Nephron (organoid): Measurements from ENCODE around the gene COL15A1.

Source experiments
- H3K27ac Mint-ChIP-seq, 3 experiments: 2 replicates each; pipeline ENCODE4 v1.8.0; 2020; ENCODE audit warnings: mixed read lengths in 3 of 3, mild to moderate bottlenecking in 2 of 3, moderate library complexity in 1 of 3
- H3K27me3 Mint-ChIP-seq: 2 replicates; pipeline ENCODE4 v1.8.0; 2021; ENCODE audit warnings: low read depth, mild to moderate bottlenecking, moderate library complexity, mixed read lengths
- H3K36me3 Mint-ChIP-seq: 2 replicates; pipeline ENCODE4 v1.8.0; 2020; ENCODE audit warnings: low read depth, mixed read lengths
- H3K4me1 Mint-ChIP-seq: 2 replicates; pipeline ENCODE4 v1.8.0; 2020; ENCODE audit warnings: mixed read lengths
- H3K4me3 Mint-ChIP-seq, 3 experiments: 2 replicates each; pipeline ENCODE4 v1.8.0; 2020; ENCODE audit warnings: mild to moderate bottlenecking in 3 of 3, mixed read lengths in 3 of 3, moderate library complexity in 2 of 3
- H3K9me3 Mint-ChIP-seq: 2 replicates; pipeline ENCODE4 v1.8.0; 2020; ENCODE audit warnings: mixed read lengths
- TF ChIP-seq, protein P1 (sequence below), 3 experiments: fragments of 200-600 bp; sonication (generic); IDR thresholded peaks; one replicate each; pipeline ENCODE4 v1.5.0; 2021; ENCODE audit warnings: antibody characterized with exemption in 3 of 3; ENCODE audit not compliant: unreplicated experiment in 3 of 3

Gene COL15A1

DNA sequence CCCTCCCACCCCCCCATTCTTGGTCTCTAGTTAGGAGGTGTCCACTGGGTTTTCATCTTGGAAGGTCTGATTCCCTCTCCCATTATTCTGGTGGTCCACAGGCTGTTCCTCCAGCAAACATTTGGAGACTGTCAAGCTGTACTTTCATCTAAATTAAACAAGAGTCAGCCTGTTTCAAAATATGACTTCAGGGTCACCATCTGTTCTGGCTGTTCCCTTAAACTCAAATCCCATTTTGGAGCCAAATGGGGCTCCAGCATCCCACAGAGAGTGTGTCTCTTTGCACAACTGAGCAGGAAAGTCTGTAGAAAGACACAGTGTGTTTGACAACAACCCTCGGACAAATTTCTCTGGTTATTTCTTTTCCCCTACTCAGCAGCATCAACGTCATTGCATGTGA lies 20.5 kb downstream of the COL15A1 start:
- H3K36me3 Mint-ChIP-seq, result no peaks in the 10 kb centered on the region
- H3K27me3 Mint-ChIP-seq, result no peaks in the 10 kb centered on the region
- TF ChIP-seq, protein P1, sequence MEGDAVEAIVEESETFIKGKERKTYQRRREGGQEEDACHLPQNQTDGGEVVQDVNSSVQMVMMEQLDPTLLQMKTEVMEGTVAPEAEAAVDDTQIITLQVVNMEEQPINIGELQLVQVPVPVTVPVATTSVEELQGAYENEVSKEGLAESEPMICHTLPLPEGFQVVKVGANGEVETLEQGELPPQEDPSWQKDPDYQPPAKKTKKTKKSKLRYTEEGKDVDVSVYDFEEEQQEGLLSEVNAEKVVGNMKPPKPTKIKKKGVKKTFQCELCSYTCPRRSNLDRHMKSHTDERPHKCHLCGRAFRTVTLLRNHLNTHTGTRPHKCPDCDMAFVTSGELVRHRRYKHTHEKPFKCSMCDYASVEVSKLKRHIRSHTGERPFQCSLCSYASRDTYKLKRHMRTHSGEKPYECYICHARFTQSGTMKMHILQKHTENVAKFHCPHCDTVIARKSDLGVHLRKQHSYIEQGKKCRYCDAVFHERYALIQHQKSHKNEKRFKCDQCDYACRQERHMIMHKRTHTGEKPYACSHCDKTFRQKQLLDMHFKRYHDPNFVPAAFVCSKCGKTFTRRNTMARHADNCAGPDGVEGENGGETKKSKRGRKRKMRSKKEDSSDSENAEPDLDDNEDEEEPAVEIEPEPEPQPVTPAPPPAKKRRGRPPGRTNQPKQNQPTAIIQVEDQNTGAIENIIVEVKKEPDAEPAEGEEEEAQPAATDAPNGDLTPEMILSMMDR (IDR thresholded peaks at IDR 0.05; ENCODE audit: unreplicated experiment in 3 of 3), result no peak
- H3K4me1 Mint-ChIP-seq, result peaks cover 49% of the 10 kb centered on the region
- peak overlapping the region in 1 of 3 experiments; percentile 65 for H3K27ac Mint-ChIP-seq
- peaks cover 4% of the 10 kb centered on the region for H3K9me3 Mint-ChIP-seq
- no peak overlapping the region for H3K4me3 Mint-ChIP-seq

DNA sequence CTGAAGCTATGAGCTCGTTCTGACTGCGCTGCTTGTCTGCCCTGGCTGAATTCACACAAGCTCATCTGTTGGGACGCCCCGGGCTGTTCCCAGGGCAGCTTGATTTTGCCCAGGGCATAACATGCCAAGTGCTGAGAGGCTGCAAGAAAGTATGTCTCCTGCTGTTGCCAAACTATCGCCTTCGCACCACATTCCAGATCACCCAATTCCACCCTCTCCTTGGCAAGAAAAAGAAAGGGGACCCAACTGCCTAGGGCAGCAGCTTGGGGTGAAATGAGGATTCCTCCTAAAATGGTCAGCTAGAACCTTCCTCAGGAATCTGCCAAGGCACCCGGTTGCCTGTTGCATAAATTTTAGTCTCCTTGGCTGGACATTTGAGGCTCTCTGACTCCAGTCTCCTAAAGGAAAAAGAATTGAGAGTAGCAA lies 21.2 kb downstream of the COL15A1 start:
- H3K36me3 Mint-ChIP-seq, result no peaks in the 10 kb centered on the region
- no peak overlapping the region for H3K27ac Mint-ChIP-seq
- TF ChIP-seq, protein P1 (IDR thresholded peaks at IDR 0.05; ENCODE audit: unreplicated experiment in 3 of 3), result no peak
- no peaks in the 10 kb centered on the region for H3K27me3 Mint-ChIP-seq
- H3K4me3 Mint-ChIP-seq, result no peak overlapping the region
- H3K9me3 Mint-ChIP-seq, result peaks cover 4% of the 10 kb centered on the region
- H3K4me1 Mint-ChIP-seq, result peaks cover 42% of the 10 kb centered on the region

DNA sequence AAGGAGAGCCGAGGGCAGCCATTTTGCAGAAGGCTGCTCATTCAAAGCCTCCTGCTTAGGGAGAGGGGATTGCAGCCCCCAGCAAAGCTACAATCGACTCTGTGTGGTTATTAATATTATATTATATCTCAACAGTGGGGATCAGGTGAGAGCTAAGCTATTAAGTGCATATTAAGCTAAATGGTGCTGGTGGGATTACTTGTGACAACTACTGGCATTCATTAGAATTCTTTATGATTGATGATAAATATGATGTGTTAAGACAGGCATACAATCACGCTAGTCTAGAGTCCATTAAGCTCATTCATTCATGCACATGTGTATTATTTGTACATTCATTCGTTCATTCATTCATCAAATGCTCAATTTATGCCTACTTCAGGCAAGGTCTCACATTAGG lies 23.0 kb downstream of the COL15A1 start:
- Mint-ChIP-seq H3K9me3 (peaks cover 4% of the 10 kb centered on the region), H3K4me3 (no peak overlapping the region), H3K4me1 (peaks cover 39% of the 10 kb centered on the region), H3K27ac (no peak overlapping the region), H3K36me3 (no peaks in the 10 kb centered on the region), H3K27me3 (peaks cover 3% of the 10 kb centered on the region)
- TF ChIP-seq, protein P1 (IDR thresholded peaks at IDR 0.05; ENCODE audit: unreplicated experiment in 3 of 3), result no peak

DNA sequence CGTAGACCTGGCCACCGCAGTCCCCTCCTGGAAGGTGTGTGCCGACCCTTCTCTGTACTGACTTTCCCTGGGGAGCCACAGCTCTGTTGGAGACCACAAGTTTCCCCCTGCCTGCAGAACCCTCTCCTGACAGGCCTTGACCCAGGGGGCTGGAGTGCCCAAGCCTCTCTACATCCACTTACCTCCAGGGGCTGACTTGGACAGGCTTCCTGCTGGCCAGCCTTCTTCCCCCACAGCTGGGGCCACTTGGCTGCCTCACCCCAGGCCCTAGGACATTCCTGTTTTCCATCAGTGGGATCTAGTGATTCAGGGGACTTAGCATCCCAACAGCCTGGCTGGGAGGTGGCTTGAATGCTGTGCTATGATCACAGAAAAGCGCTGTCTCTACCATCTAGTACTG lies 23.6 kb downstream of the COL15A1 start:
- Mint-ChIP-seq H3K4me1 (peaks cover 34% of the 10 kb centered on the region), H3K27me3 (peaks cover 3% of the 10 kb centered on the region), H3K4me3 (no peak overlapping the region), H3K9me3 (peaks cover 4% of the 10 kb centered on the region), H3K27ac (no peak overlapping the region), H3K36me3 (no peaks in the 10 kb centered on the region)
- TF ChIP-seq, protein P1 (IDR thresholded peaks at IDR 0.05; ENCODE audit: unreplicated experiment in 3 of 3), result no peak

DNA sequence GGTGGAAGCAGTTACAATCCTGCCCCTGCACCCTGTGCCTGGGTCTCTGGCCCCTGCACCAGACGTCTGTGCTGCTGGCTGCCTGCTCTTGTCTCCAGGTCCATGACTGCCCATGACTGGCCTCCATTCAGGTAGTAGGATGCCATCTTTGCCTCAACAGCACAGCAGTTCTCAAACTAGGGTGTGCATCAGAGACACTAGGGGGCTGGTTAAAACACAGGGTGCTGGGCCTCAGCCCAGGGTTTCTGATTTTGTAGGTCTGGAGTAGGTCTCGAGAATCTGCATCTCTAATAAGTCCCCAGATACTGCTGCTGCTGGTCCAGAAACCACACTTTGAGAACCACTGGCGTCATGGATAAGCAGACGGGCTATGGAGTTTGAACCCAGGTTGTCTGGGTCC lies 24.0 kb downstream of the COL15A1 start:
- Mint-ChIP-seq H3K27ac (no peak overlapping the region), H3K4me1 (peaks cover 32% of the 10 kb centered on the region), H3K36me3 (no peaks in the 10 kb centered on the region), H3K4me3 (no peak overlapping the region), H3K9me3 (peaks cover 4% of the 10 kb centered on the region), H3K27me3 (peaks cover 5% of the 10 kb centered on the region)
- TF ChIP-seq, protein P1 (IDR thresholded peaks at IDR 0.05; ENCODE audit: unreplicated experiment in 3 of 3), result no peak

DNA sequence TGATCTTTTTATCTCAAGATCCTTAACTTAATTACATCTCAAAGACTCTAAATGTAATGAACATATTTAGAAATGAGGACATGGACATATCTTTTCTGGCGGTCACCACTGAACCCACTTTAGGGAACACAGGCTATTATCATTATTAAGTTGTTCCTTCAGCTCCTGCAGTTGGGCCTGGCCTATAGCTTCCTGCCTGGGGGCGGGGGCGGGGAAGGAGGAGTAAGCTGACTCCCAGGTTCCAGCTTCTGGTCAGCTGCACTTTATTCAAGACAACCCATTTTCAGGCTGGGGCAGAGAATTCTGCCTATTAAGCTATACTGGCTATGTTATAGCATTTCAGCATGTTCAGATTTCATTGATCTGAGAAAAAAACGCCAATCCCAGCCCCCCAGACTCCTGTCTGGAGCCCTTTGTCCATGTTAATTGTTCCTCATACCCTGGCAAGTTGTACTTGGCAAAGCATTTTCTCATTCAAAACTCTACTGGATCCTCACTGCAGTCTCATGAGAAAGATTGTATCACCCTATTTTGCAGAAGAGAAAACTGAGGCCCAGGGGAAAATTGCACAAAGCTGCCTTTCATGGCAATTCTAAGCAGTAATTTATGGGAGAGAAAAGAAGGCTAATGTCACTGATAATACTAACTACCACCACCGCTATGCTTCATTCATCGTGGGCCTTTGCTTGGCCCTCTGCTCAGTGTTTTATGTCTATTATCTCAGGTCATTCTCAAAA lies 25.1 kb downstream of the COL15A1 start:
- H3K4me3 Mint-ChIP-seq, result no peak overlapping the region
- no peaks in the 10 kb centered on the region for H3K36me3 Mint-ChIP-seq
- H3K9me3 Mint-ChIP-seq, result peaks cover 4% of the 10 kb centered on the region
- TF ChIP-seq, protein P1 (IDR thresholded peaks at IDR 0.05; ENCODE audit: unreplicated experiment in 3 of 3), result no peak
- H3K4me1 Mint-ChIP-seq, result peaks cover 34% of the 10 kb centered on the region
- H3K27me3 Mint-ChIP-seq, result peaks cover 8% of the 10 kb centered on the region
- no peak overlapping the region for H3K27ac Mint-ChIP-seq
